PC-9 (cell line): ENCODE results near the gene ATP5PB. TPM values are rescaled to one million over a fixed set of nuclear protein-coding genes. Genes with fewer than 3 reads are reported as not detected.
A peak's percentile ranks its signal among the peaks of the same experiment; 100 is the strongest.

ENCODE experiments used
- BruUV-seq: library from RNA; stranded (reverse); fragments of 400-500 nt; replicated peaks from 2 replicates; lab custom pipeline; 2021; lab: Mats Ljungman, UMichigan
- CTCF ChIA-PET: fragments of 300-600 bp; sonication (Branson Sonifier 250); formaldehyde crosslinking; loops from one replicate; lab custom pipeline; 2022; ENCODE audit warnings: antibody characterized with exemption; lab: Charles Lee
- POLR2A ChIA-PET: fragments of 300-600 bp; sonication (Branson Sonifier 250); formaldehyde crosslinking; loops from one replicate; lab custom pipeline; 2022; ENCODE audit warnings: antibody characterized with exemption; ENCODE audit not compliant: unreplicated experiment; lab: Charles Lee
- DNase-seq, 2 experiments: peaks; one replicate each; pipeline versions ENCODE4 v3.0.0 to v3.0.0-alpha.2; 2015 to 2022; ENCODE audit warnings: mixed read lengths in 1 of 2
- H2AFZ ChIP-seq: fragments of 200-600 bp; sonication (generic); 2 replicates; pipeline ENCODE4 v1.8.1; 2017; ENCODE audit warnings: antibody characterized with exemption
- H3F3A ChIP-seq: fragments of 200-600 bp; sonication (generic); 2 replicates; pipeline ENCODE4 v1.8.1; 2017; ENCODE audit warnings: antibody characterized with exemption, mild to moderate bottlenecking, low read depth; ENCODE audit not compliant: insufficient read depth
- H3K27ac ChIP-seq: fragments of 200-600 bp; sonication (generic); 2 replicates; pipeline ENCODE4 v1.6.1; 2016; ENCODE audit warnings: mixed run types
- H3K27me3 ChIP-seq: fragments of 200-600 bp; sonication (generic); 2 replicates; pipeline ENCODE4 v1.6.1; 2016; ENCODE audit warnings: low read depth, mixed run types; ENCODE audit not compliant: insufficient read depth
- H3K36me3 ChIP-seq: fragments of 200-600 bp; sonication (generic); 2 replicates; pipeline ENCODE4 v1.6.1; 2016; ENCODE audit warnings: low read depth, mixed run types
- H3K4me1 ChIP-seq: fragments of 200-600 bp; sonication (generic); replicated peaks from 2 replicates; pipeline ENCODE4 v1.6.1; 2016; ENCODE audit warnings: mixed run types; ENCODE audit not compliant: insufficient read depth
- H3K4me2 ChIP-seq: fragments of 200-600 bp; sonication (generic); 2 replicates; pipeline ENCODE4 v1.6.1; 2017; ENCODE audit warnings: mixed run types
- H3K4me3 ChIP-seq: fragments of 200-600 bp; sonication (generic); 2 replicates; pipeline ENCODE4 v1.6.1; 2016; ENCODE audit warnings: mixed run types
- H3K79me2 ChIP-seq: fragments of 200-600 bp; sonication (generic); 2 replicates; pipeline ENCODE4 v1.6.1; 2017; ENCODE audit warnings: low read depth, mixed run types
- H3K9me2 ChIP-seq: fragments of 200-600 bp; sonication (generic); 2 replicates; pipeline ENCODE4 v1.8.1; 2017; ENCODE audit warnings: mild to moderate bottlenecking; ENCODE audit not compliant: insufficient read depth
- H3K9me3 ChIP-seq: fragments of 200-600 bp; sonication (generic); 2 replicates; pipeline ENCODE4 v1.8.1; 2016; ENCODE audit warnings: low read depth; ENCODE audit not compliant: insufficient read depth
- H4K20me1 ChIP-seq: fragments of 200-600 bp; sonication (generic); 2 replicates; pipeline ENCODE4 v1.8.1; 2017; ENCODE audit not compliant: insufficient read depth
- CTCF ChIP-seq: fragments of 200-600 bp; sonication (generic); conservative IDR thresholded peaks from 2 replicates; pipeline ENCODE4 v1.6.1; 2017; ENCODE audit warnings: mixed run types, antibody characterized with exemption, mild to moderate bottlenecking, moderate library complexity
- EZH2 ChIP-seq: fragments of 200-600 bp; sonication (generic); IDR thresholded peaks from 2 replicates; pipeline ENCODE4 v1.8.0; 2017; ENCODE audit warnings: antibody characterized with exemption, low read depth
- intact Hi-C: fragments of 100-400 bp; cut with micrococcal nuclease; formaldehyde crosslinking; loops from one replicate; pipeline ENCODE4 v1.10.0; 2022; ENCODE audit not compliant: unreplicated experiment
- total RNA-seq: library from RNA; stranded (reverse); gene quantifications from 2 replicates; pipeline ENCODE4 v1.2.3, GENCODE V29; 2021

Gene ATP5PB
- total RNA-seq, 1 experiment from 2014 or later = 212 TPM

GRCh38 chr1:111462370-111463028, 13.2 kb downstream of the ATP5PB start:
- no TSS peak for BruUV-seq

DNA sequence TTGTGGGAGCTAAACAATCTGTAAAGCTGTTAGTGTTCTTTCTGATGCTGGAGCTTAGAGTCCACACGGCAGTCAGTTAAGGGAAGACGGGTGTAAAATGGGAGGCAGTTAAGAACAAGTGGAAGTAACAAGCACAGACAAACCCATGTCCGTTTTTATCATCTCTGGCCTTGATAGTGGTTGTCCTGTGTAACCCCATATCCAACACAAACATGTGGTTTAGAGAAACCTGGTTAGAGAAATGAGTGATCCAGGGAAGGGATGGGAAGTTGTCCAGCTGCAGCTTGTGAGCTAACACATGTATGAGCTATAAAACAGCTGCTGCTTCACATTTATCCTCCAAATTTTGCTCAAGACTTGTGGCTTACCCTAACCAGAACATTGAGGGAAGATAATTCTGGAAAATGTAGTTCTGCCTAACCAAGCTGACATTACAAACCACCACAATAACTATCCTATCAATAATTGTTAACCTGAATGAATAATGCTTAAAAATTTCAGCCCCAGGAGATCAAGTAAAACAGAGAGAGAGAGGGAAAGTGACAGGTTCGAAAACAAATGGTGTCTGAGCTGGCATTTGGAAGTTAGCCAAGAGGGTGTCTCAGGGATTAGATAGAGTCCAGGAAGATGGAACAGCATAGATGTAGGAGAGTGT, 13.9 kb downstream of the ATP5PB start:
- ChIA-PET POLR2A (no interaction called here), CTCF (no interaction called here)
- H3K27ac ChIP-seq = peak overlapping the region; percentile 18
- BruUV-seq = no TSS peak
- no peak overlapping the region for H3K4me3 ChIP-seq
- peaks cover 37% of the 10 kb centered on the region for H3K36me3 ChIP-seq
- no peak overlapping the region for H3K4me2 ChIP-seq
- peak in 1 of 2 experiments; percentile 48 for DNase-seq
- peaks cover 18% of the 10 kb centered on the region; the same call in 1 of the 2 replicates for H4K20me1 ChIP-seq
- H3K79me2 ChIP-seq = no peaks in the 10 kb centered on the region
- peaks cover 20% of the 10 kb centered on the region for H3F3A ChIP-seq
- no peaks in the 10 kb centered on the region for H3K9me2 ChIP-seq
- H3K4me1 ChIP-seq = 0 out of 2 replicates have a peak, but pooled peaks cover 4% of the 10 kb centered on the region
- H3K27me3 ChIP-seq = no peaks in the 10 kb centered on the region
- 0 out of 2 replicates have a peak, but pooled peaks cover 2% of the 10 kb centered on the region for H3K9me3 ChIP-seq
- no peak for TF ChIP-seq EZH2
- TF ChIP-seq CTCF = no peak
- H2AFZ ChIP-seq = no peak overlapping the region
- intact Hi-C loops = no loop called here

More at GRCh38 chr1:111462370-111463028, 13.2 kb downstream of the ATP5PB start:
- Histone ChIP-seq H3K27me3 (no peaks in the 10 kb centered on the region), H3K9me3 (0 out of 2 replicates have a peak, but pooled peaks cover 2% of the 10 kb centered on the region), H3K27ac (peak overlapping the region; percentile 18; the same call in 1 of the 2 replicates), H3K79me2 (no peaks in the 10 kb centered on the region), H4K20me1 (peaks cover 25% of the 10 kb centered on the region; the same call in 1 of the 2 replicates), H3K4me3 (no peak overlapping the region), H3K9me2 (no peaks in the 10 kb centered on the region), H3K4me2 (no peak overlapping the region), H2AFZ (no peak overlapping the region), H3K4me1 (0 out of 2 replicates have a peak, but pooled peaks cover 4% of the 10 kb centered on the region), H3F3A (peaks cover 20% of the 10 kb centered on the region), H3K36me3 (peaks cover 43% of the 10 kb centered on the region)
- POLR2A ChIA-PET = no interaction called here
- CTCF ChIA-PET = no interaction called here
- DNase-seq = no peak
- TF ChIP-seq CTCF (no peak), EZH2 (no peak)
- intact Hi-C loops = no loop called here

DNA sequence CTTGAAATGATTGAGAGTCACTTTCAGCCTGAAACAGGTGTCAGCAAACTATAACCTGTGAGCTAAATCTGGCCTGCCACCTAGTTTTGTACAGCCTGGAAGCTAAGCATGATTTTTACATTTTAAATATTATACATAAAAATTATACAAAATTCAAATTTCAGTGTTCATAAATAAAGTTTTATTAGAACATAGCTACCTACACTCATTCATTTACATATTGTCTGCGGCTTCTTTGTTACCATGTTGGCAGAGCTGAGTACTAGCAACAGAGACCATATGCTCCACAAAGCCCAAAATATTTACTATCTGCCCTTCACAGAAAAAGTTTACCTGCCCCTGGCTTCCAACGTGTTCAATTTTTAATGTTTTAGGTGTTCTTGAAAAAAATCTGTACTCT, 16.5 kb downstream of the ATP5PB start:
- peaks cover 19% of the 10 kb centered on the region for H3F3A ChIP-seq
- H3K4me2 ChIP-seq = no peak overlapping the region
- H3K27me3 ChIP-seq = no peaks in the 10 kb centered on the region
- POLR2A ChIA-PET = interaction anchor here (0.7 kb wide), 2 partner anchors 12 to 1481 kb away, joined by 4 to 11 read pairs; no protein-coding TSS in a partner anchor
- no peak for TF ChIP-seq CTCF
- TF ChIP-seq EZH2 = no peak
- DNase-seq = no peak
- no peaks in the 10 kb centered on the region for H3K9me2 ChIP-seq
- peaks cover 19% of the 10 kb centered on the region; the same call in 1 of the 2 replicates for H3K36me3 ChIP-seq
- H4K20me1 ChIP-seq = peaks cover 12% of the 10 kb centered on the region; the same call in 1 of the 2 replicates
- H3K4me3 ChIP-seq = no peak overlapping the region
- intact Hi-C loops = no loop called here
- no peak overlapping the region for H3K27ac ChIP-seq
- 0 out of 2 replicates have a peak, but pooled peaks cover 4% of the 10 kb centered on the region for H3K4me1 ChIP-seq
- H2AFZ ChIP-seq = no peak overlapping the region
- 0 out of 2 replicates have a peak, but pooled peaks cover 2% of the 10 kb centered on the region for H3K9me3 ChIP-seq
- H3K79me2 ChIP-seq = no peaks in the 10 kb centered on the region
- no TSS peak for BruUV-seq
- CTCF ChIA-PET = no interaction called here
